PFSK-1 (cell line): ENCODE measurements around the gene ASIC5.

Source experiments
- POLR2AphosphoS5 ChIP-seq: IDR thresholded peaks from 2 replicates; pipeline ENCODE4 v1.6.1; 2012; ENCODE audit warnings: low read depth, mild to moderate bottlenecking, control low read depth, low read length, moderate library complexity
- TAF1 ChIP-seq: IDR thresholded peaks from 2 replicates; pipeline ENCODE4 v1.6.1; 2012; ENCODE audit warnings: low read length, control low read depth, borderline replicate concordance; ENCODE audit not compliant: insufficient read depth
- TF ChIP-seq, protein P1 (sequence below), 2 experiments: IDR thresholded peaks; 2 replicates each; pipeline versions ENCODE4 v1.6.1 to v1.8.0; 2011 to 2012; ENCODE audit warnings: low read depth in 2 of 2, low read length in 2 of 2, control low read depth in 1 of 2, inconsistent platforms in 1 of 2, mild to moderate bottlenecking in 1 of 2, moderate library complexity in 1 of 2; ENCODE audit not compliant: insufficient read depth in 1 of 2

DNA sequence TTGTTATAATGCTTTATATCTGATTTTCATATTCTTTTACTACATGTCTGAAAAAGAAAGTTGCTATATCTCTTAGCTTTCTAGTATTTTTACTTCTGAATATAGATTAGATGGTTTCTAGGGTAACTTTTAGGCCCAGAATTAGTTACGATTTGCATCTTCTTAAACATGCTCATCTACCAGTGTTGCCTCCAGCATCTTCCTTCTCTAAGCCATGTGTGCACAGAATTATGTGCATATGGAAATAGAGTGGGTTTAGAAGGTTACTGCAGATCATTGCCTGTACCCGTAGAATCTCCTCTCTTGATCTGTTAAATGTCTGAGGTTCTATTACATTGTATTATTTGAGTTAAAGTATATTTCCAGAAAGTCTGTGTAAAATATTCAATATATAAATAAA is 34.9 kb upstream of the ASIC5 start:
- no peak for TF ChIP-seq POLR2AphosphoS5
- TF ChIP-seq, protein P1, sequence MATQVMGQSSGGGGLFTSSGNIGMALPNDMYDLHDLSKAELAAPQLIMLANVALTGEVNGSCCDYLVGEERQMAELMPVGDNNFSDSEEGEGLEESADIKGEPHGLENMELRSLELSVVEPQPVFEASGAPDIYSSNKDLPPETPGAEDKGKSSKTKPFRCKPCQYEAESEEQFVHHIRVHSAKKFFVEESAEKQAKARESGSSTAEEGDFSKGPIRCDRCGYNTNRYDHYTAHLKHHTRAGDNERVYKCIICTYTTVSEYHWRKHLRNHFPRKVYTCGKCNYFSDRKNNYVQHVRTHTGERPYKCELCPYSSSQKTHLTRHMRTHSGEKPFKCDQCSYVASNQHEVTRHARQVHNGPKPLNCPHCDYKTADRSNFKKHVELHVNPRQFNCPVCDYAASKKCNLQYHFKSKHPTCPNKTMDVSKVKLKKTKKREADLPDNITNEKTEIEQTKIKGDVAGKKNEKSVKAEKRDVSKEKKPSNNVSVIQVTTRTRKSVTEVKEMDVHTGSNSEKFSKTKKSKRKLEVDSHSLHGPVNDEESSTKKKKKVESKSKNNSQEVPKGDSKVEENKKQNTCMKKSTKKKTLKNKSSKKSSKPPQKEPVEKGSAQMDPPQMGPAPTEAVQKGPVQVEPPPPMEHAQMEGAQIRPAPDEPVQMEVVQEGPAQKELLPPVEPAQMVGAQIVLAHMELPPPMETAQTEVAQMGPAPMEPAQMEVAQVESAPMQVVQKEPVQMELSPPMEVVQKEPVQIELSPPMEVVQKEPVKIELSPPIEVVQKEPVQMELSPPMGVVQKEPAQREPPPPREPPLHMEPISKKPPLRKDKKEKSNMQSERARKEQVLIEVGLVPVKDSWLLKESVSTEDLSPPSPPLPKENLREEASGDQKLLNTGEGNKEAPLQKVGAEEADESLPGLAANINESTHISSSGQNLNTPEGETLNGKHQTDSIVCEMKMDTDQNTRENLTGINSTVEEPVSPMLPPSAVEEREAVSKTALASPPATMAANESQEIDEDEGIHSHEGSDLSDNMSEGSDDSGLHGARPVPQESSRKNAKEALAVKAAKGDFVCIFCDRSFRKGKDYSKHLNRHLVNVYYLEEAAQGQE (IDR thresholded peaks at IDR 0.05; ENCODE audit: insufficient read depth in 1 of 2, low read depth in 2 of 2, low read length in 2 of 2) = no peak
- TF ChIP-seq TAF1 = no peak
